Measurements from ENCODE around the gene ZNF787.

ZNF787 gene

DNA sequence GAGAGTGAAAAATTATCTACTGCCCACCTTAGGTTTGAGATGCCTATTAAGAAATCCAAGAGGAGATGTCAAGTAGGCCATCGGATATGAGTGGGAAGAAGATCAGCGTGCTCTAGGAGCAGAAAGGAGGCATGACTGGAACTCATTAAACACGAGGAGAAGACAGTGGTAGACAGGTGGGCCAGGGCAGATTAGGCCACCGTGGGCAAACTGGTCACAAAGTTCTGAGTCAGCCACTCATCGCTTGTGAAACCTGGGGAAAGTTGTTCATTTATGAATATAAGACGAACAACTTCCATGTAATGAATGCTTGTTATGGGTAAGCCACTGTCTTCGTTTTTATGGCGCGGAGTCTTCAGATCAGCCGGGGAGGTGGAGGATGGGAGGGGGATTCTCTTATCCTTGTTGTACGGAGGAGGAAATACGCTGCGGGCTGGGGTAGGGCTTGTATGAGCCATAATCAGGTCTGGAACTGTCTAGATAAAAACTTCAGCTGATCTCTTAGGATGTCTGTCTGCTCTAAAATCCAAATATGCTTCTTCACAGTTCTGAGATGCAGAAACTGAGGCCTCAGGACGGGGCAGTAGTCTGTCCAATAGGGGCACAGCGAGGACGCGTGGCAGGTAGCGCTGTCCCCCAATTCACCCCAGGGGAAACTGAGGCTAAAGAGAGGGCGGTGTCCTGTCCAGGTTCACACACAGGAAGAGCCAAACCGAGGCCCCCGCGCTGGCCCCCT, 18.9 kb upstream of the ZNF787 start:
- TF ChIP-seq POLR2A (IDR thresholded peaks at IDR 0.05; ENCODE audit: low read depth, low read length): no peak
- DNase-seq (ENCODE audit: insufficient read length, low spot score): no peak
- FAIRE-seq: no peak

GRCh38 chr19:56138069-56138468, 17.0 kb upstream of the ZNF787 start:
- no peak for FAIRE-seq
- DNase-seq (ENCODE audit: insufficient read length, low spot score): no peak
- TF ChIP-seq POLR2A (IDR thresholded peaks at IDR 0.05; ENCODE audit: low read depth, low read length): no peak

GRCh38 chr19:56137405-56137804, 16.3 kb upstream of the ZNF787 start:
- FAIRE-seq (no peak), DNase-seq (ENCODE audit: insufficient read length, low spot score) (no peak)
- no peak for TF ChIP-seq POLR2A (IDR thresholded peaks at IDR 0.05; ENCODE audit: low read depth, low read length)

DNA sequence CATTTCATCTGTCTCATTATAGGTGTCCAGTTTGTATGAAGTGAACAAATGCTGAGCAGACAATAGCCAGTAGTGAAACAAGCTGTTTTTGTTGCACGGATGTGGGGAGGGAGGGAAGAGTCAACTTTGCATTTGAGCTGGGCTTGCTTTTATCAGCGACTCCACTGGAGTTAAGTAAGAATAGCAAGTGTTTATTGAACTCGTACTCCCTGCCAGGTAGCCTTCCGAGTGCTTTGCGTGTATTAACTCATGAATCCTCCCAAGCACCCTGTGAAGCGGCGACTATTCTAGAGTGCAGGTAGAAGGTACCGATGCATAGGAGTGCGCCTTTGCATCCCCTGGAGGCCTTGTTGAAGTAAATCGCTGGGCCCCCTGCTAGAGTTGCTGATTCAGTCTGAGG, 15.3 kb upstream of the ZNF787 start:
- DNase-seq (ENCODE audit: insufficient read length, low spot score): no peak
- TF ChIP-seq POLR2A (IDR thresholded peaks at IDR 0.05; ENCODE audit: low read depth, low read length): no peak
- FAIRE-seq: no peak

DNA sequence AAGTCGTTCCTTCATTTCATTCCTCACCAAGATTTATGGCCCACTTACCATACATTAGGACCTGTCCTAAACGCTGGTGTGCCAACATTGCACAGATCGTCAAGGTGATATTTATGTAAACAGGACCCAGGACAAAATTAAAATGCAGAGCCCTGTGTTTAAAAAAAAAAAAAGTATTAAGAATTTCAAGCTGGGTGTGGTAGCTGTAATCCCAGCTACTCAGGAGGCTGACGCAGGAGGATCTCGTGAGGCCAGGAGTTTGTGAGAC, 13.5 kb upstream of the ZNF787 start:
- DNase-seq (ENCODE audit: insufficient read length, low spot score): no peak
- FAIRE-seq: no peak
- no peak for TF ChIP-seq POLR2A (IDR thresholded peaks at IDR 0.05; ENCODE audit: low read depth, low read length)

DNA sequence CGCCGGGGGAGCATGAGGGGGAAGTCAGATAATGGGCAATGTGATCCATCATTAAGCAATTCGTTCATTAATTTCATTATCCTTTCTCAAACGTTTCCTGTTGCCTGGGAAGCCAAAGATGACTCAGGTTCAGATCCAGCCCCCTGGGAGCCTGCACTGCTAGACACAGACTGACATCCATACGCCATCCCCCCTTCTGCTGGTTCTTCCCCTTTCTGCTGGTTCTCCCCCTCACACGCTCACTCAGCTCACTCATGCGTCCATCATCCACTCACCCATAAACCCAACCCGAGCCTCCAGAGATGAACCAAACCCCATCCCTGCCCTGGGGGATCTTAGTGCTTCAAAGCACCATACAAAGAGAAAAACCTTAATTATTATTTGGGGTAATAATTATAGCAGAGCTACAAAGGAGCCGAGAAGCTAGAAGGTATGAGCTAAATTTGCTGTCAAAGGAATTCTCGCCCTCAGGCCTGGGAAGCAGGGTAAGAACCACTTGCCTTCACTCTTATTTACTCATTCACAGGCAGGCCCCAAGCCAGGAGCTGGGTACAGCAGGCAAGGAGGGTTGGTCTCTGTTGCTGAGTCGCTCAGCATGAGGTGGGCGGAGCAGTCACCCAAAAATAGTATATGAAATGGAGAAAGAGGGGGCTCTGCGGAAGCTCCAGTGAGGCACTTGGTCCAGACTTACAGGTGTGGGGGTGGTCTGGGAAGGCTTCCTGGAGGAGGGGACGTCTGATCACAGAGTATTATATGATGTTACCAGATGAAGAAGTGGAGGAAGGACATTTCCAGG, 13.0 kb upstream of the ZNF787 start:
- DNase-seq (ENCODE audit: insufficient read length, low spot score) (no peak), FAIRE-seq (no peak)
- no peak for TF ChIP-seq POLR2A (IDR thresholded peaks at IDR 0.05; ENCODE audit: low read depth, low read length)

DNA sequence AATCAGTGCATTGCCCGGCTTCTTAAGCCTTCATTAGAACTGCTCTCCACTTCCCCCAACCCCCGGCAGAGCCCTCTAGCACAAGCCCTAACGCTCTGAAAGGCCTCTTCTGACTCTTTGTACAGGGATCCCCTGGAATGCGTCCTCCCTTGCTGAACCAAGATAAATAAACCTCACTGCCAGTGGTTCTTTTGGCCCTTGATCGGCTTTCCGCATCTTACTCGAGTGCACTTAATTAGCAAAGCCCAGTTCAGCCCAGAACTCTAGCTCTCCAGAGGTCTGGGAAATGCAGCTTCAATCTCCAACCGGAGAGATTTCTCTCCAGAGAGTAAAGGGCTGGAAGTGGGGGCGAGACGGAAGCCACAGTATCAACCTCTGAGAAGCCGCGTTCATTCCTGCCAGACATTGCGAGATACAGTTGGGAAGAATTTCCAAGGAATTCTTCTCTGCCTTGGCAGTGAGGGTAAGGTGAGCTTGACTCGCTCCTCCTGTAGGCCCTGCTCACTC, 11.3 kb upstream of the ZNF787 start:
- DNase-seq (ENCODE audit: insufficient read length, low spot score) (no peak), FAIRE-seq (no peak)
- TF ChIP-seq POLR2A (IDR thresholded peaks at IDR 0.05; ENCODE audit: low read depth, low read length): no peak

DNA sequence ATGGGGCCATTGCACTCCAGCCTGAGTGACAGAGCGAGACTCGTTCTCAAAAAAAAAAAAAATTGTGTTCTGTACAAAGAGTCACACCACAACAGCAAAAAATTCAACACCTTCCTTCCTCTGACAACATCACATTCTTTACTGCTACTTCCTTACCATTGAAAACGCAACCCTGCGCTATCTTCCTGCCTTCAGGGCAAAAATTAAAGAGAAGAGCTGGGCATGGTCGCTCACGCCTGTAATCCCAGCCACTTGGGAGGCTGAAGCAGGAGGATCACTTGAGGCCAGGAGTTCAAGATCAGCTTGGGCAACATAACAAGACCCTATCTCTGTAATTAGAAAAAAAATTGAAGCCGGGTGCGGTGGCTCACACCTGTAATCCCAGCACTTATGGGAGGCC, 10.6 kb upstream of the ZNF787 start:
- FAIRE-seq: no peak
- no peak for TF ChIP-seq POLR2A (IDR thresholded peaks at IDR 0.05; ENCODE audit: low read depth, low read length)

DNA sequence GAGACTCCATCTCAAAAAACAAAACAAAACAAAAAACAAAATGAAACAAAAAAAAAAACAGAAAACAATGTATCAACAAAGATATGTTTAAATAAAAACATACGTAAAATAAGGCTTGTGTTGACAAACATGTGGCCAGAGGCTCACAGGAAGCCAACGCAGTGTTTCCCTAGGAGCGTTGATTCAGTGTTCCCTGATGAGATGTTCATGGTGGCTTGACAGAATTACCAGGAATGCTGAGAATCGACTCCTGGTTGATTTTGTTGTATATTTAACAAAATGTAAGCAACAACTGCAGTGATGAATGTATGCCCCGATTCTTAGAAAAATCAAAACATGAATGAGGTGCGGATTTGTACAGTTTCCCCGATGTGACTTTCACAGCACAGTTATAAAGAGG, 8.9 kb upstream of the ZNF787 start:
- no peak for TF ChIP-seq POLR2A (IDR thresholded peaks at IDR 0.05; ENCODE audit: low read depth, low read length)
- DNase-seq (ENCODE audit: insufficient read length, low spot score) (no peak), FAIRE-seq (no peak)

More for the DNA sequence above, 10.6 kb upstream of the ZNF787 start:
- DNase-seq (ENCODE audit: insufficient read length, low spot score): no peak

DNA sequence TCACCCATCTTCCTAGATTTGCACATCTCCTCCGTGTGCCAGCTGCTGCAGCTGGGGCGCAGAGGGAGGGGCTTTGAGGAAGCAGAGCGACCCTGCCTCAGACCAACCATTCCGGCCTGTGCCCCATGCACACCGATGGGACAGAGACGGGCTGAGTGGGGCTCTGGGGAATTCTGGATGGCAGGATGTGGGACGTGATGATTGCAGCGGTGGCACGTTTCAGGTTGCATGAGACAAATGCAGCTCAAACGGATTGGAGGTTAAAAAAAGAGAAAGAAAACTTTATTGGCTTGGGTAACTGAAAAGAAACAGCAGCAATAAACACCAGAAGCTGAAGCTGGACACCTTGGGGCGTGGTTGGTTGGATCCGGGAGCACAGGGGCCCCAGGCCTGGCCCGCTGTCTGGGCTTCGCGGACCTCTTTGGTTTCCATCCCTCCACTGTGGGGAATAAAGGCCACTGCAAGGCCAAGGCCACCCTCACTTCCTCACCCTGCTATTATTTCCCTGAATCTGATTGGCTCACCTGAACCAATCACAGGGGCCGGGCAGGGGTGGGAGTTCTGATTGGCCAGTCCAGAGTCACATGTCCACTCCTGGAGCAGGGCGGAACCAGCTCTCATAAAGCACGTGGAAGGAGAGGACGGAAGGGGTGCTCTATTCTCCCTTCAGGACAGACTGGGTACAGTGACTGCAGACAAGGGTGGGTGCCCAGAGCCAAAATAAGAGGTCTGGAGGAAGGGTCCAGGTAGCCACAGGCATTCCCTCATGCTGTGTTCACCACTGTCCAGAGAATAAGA, 6.1 kb upstream of the ZNF787 start:
- no peak for TF ChIP-seq POLR2A (IDR thresholded peaks at IDR 0.05; ENCODE audit: low read depth, low read length)
- DNase-seq (ENCODE audit: insufficient read length, low spot score): no peak
- no peak for FAIRE-seq

GRCh38 chr19:56125806-56126590, 4.9 kb upstream of the ZNF787 start:
- no peak for TF ChIP-seq POLR2A (IDR thresholded peaks at IDR 0.05; ENCODE audit: low read depth, low read length)
- FAIRE-seq (no peak), DNase-seq (ENCODE audit: insufficient read length, low spot score) (no peak)

DNA sequence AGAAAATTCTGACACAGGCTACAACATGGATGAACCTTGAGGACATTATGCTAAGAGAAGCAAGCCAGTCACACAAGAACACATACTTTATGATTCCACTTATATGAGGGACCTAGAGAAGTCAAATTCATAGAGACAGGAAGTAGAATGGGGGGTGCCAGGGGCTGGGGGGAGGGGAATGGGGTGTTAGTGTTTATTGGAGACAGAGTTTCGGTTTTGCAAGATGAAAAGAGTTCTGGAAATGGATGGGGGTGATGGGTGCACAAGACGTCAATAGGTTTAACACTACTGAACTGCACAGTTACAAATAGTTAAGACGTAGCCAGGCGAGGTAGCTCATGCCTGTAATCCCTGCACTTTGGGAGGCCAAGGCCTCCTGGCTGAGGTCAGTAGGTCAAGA, 3.5 kb upstream of the ZNF787 start:
- DNase-seq (ENCODE audit: insufficient read length, low spot score) (no peak), FAIRE-seq (no peak)
- TF ChIP-seq POLR2A (IDR thresholded peaks at IDR 0.05; ENCODE audit: low read depth, low read length): no peak

DNA sequence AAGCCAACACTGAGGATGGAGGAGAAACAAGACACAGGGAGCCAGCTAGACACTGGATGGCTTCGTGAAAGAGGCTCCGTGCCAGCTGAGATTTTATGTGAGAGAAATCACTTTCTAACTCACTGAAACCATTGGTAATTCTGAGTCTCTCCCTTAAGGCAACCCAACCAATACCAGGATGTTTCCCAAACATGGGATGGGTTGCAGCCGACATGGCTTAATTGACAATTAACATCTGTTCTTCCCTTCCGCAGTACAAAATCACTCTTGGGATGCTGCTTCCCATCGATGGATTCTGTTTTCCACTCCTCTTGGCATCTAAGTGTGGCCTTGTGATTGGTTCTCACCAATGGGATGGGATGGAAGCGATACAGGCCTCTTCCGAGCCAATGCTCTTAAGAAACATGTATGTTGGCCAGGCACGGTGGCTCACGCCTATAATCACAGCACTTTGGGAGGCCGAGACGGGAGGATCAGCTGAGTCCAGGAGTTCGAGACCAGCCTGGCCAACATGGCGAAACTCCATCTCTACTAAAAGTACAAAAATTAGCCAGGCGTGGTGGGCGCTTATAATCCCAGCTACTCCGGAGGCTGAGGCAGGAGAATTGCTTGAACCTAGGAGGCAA, 2.3 kb upstream of the ZNF787 start:
- no peak for FAIRE-seq
- TF ChIP-seq POLR2A (IDR thresholded peaks at IDR 0.05; ENCODE audit: low read depth, low read length): no peak
- DNase-seq (ENCODE audit: insufficient read length, low spot score): no peak
